ENCODE measurements around the gene F2R.
"Not testable (repeated sequence)": the region's sequence is repeated elsewhere in the genome, so short reads cannot be mapped to it uniquely, and the experiment has no call there.

Gene F2R

DNA sequence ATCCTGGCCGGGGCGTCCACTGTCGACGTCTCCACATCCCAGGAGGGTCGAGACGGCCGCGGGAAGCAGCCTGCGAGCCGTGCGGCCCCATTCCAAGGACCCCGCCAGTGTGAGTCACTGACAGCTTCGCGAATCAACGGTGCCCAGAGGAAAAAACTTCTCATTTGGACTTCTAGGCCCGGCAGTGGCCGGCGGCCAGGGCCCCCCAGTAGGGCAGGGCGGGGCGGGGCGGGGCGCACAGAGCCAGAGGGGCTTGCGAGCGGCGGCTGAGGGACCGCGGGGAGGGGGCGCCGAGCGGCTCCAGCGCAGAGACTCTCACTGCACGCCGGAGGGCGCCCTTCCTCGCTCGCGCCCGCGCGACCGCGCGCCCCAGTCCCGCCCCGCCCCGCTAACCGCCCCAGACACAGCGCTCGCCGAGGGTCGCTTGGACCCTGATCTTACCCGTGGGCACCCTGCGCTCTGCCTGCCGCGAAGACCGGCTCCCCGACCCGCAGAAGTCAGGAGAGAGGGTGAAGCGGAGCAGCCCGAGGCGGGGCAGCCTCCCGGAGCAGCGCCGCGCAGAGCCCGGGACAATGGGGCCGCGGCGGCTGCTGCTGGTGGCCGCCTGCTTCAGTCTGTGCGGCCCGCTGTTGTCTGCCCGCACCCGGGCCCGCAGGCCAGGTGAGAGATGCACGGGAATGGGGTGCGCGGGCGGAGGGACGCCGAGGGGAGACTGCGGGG lies at the start of gene F2R:
F2R (plus strand) TSS at position 391 of the 720 bp plus-strand sequence; CDS start at position 573, 182 bp downstream.
- peak; percentile 52 to 57 for DNase-seq
- TF ChIP-seq POLR2A (IDR thresholded peaks at IDR 0.05; ENCODE audit: low read length), result no peak
- TF ChIP-seq GATA1 (IDR thresholded peaks at IDR 0.05; ENCODE audit: low read depth, low read length), result no peak

DNA sequence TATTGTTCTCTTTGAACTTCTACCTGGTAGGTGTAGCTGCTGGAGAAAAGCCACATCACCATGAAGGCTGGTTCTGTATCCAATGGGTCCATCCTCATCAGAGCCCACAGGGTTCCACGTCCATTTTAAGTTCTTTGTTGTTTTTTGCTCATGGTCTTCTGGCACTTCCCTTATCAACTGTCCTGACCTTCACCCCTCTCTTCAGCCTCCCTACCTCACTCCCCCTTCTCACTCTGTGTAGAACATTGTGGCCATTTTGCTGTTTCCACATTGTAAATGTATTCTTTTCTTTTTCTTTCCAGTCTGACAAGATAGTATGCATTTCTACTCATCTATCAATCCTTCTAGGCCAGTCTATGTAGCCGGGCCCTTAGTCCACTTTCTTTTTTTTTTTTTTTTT lies 48.4 kb upstream of the F2R start:
- TF ChIP-seq POLR2A (IDR thresholded peaks at IDR 0.05; ENCODE audit: low read length) (no peak), GATA1 (IDR thresholded peaks at IDR 0.05; ENCODE audit: low read depth, low read length) (no peak)
- no peak for DNase-seq

DNA sequence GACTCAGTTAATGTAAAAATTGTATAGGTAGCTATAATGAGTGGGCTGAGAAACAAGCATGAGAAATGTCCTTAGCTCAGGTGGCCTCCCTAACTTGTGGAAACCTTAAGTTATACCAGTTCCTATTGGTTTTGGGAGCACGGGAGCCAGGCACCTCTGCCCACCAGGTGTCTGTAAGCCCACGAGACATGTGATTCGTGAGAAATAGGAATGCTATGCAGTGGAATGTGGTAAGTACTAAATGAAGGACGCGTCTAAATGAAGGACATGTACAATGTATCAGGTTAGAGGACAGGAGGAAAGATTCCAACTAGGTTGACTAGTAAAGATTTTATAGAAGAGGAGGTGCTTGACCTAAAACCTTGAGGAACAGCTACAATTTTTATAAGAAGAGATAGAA lies 46.7 kb upstream of the F2R start:
- DNase-seq, result no peak
- TF ChIP-seq GATA1 (IDR thresholded peaks at IDR 0.05; ENCODE audit: low read depth, low read length) (no peak), POLR2A (IDR thresholded peaks at IDR 0.05; ENCODE audit: low read length) (no peak)

DNA sequence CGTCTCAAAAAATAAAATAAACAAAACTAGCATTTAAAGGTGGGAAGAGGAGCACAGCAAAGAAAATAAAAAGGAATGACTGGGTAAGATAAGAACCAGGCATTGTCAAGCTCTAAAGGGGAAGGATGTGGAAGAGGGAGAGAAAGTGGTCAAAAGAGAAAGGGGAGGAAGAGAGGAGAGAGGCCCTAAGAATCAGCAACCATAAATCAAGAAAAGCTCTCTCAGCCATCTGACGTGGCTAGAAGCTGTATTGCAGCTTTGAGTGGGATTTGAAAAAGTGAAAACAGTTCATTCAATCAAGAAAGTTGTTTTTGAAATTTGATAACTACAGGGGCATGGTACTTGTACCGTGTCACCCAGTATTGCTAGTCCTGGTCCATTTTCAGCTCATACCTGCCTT lies 45.4 kb upstream of the F2R start:
- TF ChIP-seq POLR2A (IDR thresholded peaks at IDR 0.05; ENCODE audit: low read length), result no peak
- no peak for TF ChIP-seq GATA1 (IDR thresholded peaks at IDR 0.05; ENCODE audit: low read depth, low read length)
- no peak for DNase-seq

DNA sequence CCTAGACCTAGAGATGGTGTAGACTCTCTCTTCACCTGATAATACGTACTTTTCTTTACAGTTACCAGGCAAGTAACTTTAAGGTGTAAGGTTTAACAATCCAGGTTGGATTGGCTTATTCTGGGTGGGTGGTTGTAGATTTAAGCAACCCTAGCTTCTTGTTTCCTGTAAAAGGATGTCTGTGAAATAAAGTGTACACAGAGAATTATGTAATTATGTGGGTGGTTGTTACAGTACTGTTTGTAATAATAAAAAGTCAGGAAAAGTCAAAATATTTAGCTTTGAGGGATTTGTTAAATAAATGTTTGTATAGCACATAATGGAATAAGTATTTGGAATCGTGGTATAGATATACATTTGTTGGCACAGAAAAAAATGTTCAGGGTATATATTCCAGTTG lies 43.7 kb upstream of the F2R start:
- DNase-seq, result no peak
- no peak for TF ChIP-seq POLR2A (IDR thresholded peaks at IDR 0.05; ENCODE audit: low read length)
- TF ChIP-seq GATA1 (IDR thresholded peaks at IDR 0.05; ENCODE audit: low read depth, low read length), result no peak

DNA sequence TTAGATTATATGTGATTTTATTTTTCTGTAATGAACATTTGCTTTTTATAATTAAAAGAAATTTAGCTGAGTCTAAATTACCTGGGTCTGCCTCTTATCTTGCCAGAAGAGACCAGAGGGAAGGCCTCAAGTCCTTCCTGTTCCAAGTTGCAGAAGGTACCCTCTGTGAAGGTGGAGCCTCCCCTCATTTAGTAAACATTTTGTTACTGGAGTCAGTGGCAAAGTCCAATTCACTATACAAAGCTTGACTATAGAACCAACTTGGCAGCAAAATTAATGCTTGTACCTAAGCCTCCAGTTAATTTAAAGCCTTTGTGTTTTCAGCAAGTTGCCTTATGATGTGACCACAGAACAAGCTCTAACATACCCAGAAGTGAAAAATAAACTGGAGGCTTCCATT lies 42.8 kb upstream of the F2R start:
- DNase-seq, result no peak
- no peak for TF ChIP-seq GATA1 (IDR thresholded peaks at IDR 0.05; ENCODE audit: low read depth, low read length)
- TF ChIP-seq POLR2A (IDR thresholded peaks at IDR 0.05; ENCODE audit: low read length), result no peak

DNA sequence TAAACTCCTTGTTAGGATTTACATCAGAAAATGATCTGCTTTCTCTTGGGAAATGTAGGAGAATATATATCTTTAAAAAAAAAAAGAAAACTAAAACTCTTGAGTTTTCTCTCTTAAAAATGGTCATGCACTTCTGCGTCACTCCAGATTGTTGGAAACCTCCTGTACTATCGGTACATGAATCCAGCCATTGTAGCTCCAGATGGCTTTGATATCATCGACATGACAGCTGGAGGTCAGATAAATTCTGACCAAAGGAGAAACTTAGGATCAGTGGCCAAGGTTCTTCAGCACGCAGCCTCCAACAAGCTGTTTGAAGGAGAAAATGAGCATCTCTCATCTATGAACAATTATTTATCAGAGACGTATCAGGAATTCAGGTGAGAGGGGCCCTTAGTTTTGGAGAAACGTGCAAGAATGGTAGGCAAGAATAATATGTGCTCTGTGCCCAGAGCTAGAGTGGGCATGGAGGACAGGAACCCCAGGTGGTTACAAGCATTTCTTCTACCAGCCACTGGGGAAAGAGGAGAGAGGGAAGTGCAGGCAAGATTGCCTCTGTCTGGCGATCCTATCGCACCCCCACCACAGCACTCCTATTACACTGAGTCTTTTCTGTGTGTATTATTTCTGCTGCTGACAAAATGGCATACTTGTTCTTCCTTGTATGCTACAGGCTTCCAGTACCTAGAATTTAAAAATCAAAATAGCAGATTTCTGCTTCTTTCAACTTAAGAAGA lies 41.4 kb upstream of the F2R start:
- DNase-seq, result no peak
- TF ChIP-seq GATA1 (IDR thresholded peaks at IDR 0.05; ENCODE audit: low read depth, low read length) (no peak), POLR2A (IDR thresholded peaks at IDR 0.05; ENCODE audit: low read length) (no peak)

DNA sequence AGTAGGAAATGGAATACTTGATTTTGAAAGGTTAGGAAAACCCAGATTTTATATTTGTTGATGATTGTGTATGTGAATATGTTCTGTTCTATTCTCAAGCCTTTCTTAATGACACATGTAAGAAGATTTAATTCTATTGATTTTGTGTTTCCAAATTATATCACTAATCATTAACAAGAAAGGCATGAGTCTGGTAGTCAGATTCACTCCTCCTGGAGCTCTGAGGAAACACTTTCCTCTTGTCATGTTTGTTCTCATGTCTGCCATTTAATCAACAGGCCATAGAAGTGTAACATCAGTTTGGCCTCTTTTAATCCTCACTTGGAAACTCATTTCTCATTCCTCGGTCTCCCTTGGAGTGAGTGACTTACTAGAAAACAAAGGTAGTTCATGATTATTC lies 40.6 kb upstream of the F2R start:
- TF ChIP-seq POLR2A (IDR thresholded peaks at IDR 0.05; ENCODE audit: low read length), result no peak
- no peak for TF ChIP-seq GATA1 (IDR thresholded peaks at IDR 0.05; ENCODE audit: low read depth, low read length)
- no peak for DNase-seq

DNA sequence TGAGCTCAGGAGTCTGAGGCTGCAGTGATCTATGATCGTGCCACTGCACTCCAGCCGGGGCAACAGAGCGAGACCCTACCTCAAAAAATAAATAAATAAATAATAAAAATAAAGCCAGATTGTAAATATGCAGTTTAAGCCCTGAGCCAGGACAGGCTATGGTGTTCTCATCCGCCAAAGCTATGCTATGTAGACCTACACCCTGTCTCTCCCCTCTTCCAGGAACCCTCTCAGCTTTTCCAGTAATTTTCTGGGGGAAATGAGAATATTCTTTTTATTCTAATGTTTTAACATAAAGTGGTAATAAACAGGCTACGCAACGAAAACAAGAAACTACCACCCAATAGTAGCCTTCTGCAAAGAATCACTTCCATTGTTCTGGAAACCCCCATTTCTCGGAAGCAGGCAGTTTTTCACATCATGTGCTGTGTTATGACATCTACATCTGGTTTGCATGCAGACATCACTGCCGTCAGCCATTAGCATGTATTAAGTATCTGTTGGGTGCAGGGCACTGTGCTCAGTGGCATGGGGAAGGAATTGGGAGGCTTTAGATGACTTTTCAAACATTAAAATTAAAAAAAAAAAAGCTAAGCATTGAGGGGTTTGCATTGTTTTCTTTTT lies 38.0 kb upstream of the F2R start:
- TF ChIP-seq GATA1 (IDR thresholded peaks at IDR 0.05; ENCODE audit: low read depth, low read length) (no peak), POLR2A (IDR thresholded peaks at IDR 0.05; ENCODE audit: low read length) (no peak)
- no peak for DNase-seq

DNA sequence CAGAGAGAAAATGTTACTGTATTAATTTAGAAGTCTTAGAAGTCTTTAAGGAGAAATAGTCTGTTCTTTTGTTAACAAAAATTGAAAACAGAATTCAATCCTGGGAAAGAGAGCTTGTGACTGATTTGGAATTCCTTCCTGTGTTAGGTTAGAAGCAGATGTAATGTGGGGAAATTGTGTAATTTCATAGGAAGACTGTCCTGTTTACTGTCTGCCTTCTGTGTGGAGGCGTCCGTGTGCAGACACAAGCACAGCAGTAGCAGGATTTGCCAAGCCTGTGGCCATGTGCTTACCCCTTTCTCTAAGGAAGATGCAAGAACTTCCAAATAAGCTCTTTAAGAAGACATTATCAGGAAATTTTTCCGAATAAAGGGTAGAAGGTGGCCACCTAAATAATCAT lies 36.7 kb upstream of the F2R start:
- no peak for DNase-seq

DNA sequence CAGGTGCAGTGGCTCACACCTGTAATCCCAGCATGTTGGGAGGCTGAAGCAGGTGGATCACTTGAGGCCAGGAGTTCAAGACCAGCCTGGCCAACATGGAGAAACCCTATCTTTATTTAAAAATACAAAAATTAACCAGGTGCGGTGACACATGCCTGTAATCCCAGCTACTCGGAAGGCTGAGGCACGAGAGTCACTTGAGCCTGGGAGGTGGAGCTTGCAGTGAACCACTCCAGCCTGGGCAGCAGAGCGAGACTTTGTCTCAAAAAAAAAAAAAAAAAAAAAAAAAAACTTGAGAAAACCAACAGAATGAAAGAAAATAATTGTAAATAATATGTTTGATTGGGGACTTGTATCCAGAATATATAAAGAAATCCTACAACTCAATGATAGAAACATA lies 35.1 kb upstream of the F2R start:
- not testable (repeated sequence) for DNase-seq

More for the DNA sequence above, 36.7 kb upstream of the F2R start:
- TF ChIP-seq POLR2A (IDR thresholded peaks at IDR 0.05; ENCODE audit: low read length), result no peak
- TF ChIP-seq GATA1 (IDR thresholded peaks at IDR 0.05; ENCODE audit: low read depth, low read length), result no peak

DNA sequence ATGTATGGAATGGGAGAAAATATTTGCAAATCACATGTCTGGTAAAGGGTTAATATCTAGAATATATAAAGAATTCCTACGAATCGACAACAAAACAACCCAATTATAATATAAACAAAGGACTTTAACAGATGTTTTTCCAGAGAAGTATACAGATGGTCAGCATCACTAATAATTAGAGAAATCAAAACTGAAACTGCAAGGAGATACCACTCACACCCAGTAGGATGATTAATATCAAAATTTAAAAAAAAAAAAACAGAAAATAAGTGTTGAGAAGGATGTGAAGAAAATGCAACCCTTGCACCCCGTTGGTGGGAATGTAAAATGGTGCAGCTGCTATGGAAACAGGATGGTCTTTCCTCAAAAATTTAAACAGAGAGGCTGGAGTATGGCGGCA lies 34.6 kb upstream of the F2R start:
- TF ChIP-seq GATA1 (IDR thresholded peaks at IDR 0.05; ENCODE audit: low read depth, low read length) (no peak), POLR2A (IDR thresholded peaks at IDR 0.05; ENCODE audit: low read length) (no peak)
- no peak for DNase-seq

DNA sequence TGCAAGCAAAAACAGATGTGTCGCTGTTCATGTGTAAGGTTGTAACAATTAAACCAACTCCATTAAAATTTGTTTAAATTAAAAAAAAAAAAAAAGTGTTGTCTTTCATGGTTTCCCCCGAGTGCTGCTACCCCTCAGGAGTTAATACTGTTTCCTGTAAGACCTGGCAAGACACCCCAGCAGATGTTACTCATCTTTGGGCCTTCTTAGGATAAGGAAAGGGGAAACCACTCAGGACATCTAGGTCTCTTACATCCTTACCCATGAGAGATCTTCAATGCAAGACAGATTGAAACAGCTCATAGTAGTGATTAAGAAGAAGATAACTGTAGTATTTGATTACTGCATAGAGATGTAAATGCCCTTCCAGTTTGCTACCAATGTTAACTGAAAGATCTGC lies 33.5 kb upstream of the F2R start:
- TF ChIP-seq POLR2A (IDR thresholded peaks at IDR 0.05; ENCODE audit: low read length), result no peak
- TF ChIP-seq GATA1 (IDR thresholded peaks at IDR 0.05; ENCODE audit: low read depth, low read length), result no peak
- no peak for DNase-seq

DNA sequence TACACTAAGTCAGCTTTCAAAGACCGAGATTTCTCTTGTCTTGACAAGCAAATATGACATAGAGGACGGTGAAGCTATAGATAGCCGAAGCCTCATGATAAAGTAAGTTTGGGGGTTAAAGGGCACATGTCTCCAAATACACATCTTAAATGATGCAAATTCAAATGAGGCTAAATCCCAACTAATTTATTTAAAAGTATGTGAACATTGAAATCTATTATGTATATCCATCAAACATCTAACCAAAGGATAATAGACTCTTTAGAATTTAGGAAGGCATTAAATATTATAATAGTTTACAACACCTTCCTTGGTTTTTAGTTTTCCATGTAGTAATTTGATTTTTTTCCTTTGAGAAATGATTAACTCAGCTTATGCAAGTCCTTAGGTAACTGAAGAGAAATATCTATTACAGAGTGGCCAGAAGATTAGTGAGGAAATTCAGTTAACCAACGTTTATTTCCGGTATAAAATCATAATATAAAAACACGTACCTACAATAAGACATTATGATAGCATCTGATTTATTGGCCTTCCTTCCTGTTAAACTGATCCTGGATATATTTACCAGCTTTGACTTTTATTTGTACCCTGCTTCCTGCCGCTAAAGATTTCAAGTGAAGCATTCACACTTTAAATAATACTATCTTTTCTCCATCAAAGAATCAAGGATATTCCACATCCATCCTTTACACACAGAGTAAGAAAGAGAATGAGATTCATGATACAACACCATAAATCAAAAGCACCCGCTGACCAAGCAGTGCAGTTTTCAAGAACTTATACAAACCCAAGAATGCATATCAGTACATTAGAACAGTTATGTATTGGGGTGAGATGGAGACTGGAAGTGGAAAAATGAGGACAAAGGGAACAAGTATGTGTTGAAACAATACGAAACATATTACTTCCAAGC lies 31.9 kb upstream of the F2R start:
- no peak for DNase-seq
- TF ChIP-seq GATA1 (IDR thresholded peaks at IDR 0.05; ENCODE audit: low read depth, low read length) (no peak), POLR2A (IDR thresholded peaks at IDR 0.05; ENCODE audit: low read length) (no peak)

Measured in erythroblast (primary cell).